ENCODE results near the gene MED20.

GRCh38 chr6:41885930-41886329 is 35.0 kb downstream of the MED20 start:
- TF ChIP-seq YY1 (IDR thresholded peaks at IDR 0.05; ENCODE audit: low read depth, low read length), result no peak
- TF ChIP-seq, protein P1, sequence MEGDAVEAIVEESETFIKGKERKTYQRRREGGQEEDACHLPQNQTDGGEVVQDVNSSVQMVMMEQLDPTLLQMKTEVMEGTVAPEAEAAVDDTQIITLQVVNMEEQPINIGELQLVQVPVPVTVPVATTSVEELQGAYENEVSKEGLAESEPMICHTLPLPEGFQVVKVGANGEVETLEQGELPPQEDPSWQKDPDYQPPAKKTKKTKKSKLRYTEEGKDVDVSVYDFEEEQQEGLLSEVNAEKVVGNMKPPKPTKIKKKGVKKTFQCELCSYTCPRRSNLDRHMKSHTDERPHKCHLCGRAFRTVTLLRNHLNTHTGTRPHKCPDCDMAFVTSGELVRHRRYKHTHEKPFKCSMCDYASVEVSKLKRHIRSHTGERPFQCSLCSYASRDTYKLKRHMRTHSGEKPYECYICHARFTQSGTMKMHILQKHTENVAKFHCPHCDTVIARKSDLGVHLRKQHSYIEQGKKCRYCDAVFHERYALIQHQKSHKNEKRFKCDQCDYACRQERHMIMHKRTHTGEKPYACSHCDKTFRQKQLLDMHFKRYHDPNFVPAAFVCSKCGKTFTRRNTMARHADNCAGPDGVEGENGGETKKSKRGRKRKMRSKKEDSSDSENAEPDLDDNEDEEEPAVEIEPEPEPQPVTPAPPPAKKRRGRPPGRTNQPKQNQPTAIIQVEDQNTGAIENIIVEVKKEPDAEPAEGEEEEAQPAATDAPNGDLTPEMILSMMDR (IDR thresholded peaks at IDR 0.05 in 2 of 3, conservative IDR thresholded peaks at IDR 0.05 in 1 of 3; ENCODE audit: control insufficient read depth in 2 of 3, extremely low read depth in 1 of 3, insufficient read depth in 1 of 3, low read depth in 3 of 3, low read length in 3 of 3), result no peak
- TF ChIP-seq POLR2A (IDR thresholded peaks at IDR 0.05; ENCODE audit: low read depth, low read length), result no peak

All from GM12878 (cell line).